ENCODE measurements around the gene CR1. TPM values are rescaled to one million over a fixed set of nuclear protein-coding genes. Genes with fewer than 3 reads are reported as not detected.
A peak's percentile ranks its signal among the peaks of the same experiment; 100 is the strongest.
"Not testable (repeated sequence)": the region's sequence is repeated elsewhere in the genome, so short reads cannot be mapped to it uniquely, and the experiment has no call there.

CR1 gene
- total and polyA plus RNA-seq, 4 experiments from 2014 or later = 4.1 to 11.5 (median 9.7) TPM

DNA sequence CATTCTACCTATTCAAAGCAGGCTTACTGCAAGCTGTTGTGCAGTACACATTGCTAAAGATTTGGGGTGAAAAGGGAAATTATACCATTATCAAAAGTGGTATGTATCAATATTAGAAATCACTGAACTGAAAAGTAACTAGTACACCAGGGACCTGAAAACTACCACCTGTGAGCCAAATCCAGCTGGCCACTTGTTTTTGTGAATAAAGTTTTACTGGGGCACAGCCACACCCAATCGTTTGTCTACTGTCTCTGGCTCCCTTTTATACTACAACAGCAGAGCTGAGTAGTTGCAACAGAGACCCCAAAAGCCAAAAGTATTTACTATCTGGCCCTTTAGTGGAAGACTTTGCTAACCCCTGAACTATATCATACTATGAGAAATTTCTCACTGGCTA is 135.2 kb downstream of the CR1 start:
- Mint-ChIP-seq H3K27ac (no peak overlapping the region), H3K27me3 (peaks cover 5 to 12% of the 10 kb centered on the region in 2 donors), H3K36me3 (no peaks in the 10 kb centered on the region), H3K4me1 (no peaks in the 10 kb centered on the region), H3K4me3 (no peak overlapping the region), H3K9me3 (no peaks in the 10 kb centered on the region)
- no peaks in the 10 kb centered on the region for H3K27me3 ChIP-seq (ENCODE audit: insufficient read depth, low read length)
- H3K27ac ChIP-seq (ENCODE audit: low read depth, low read length) = no peak overlapping the region
- intact Hi-C loops (cut with micrococcal nuclease) = no loop called here
- ChIA-PET CTCF (ENCODE audit: partially characterized antibody) (no interaction called here), POLR2A (ENCODE audit: partially characterized antibody) (no interaction called here)
- no peak overlapping the region for H3K4me3 ChIP-seq (ENCODE audit: low read length in 2 of 2)
- H3K9me3 ChIP-seq (ENCODE audit: control insufficient read depth in 1 of 2, low read length in 2 of 2) = no peaks in the 10 kb centered on the region
- H3K4me1 ChIP-seq (ENCODE audit: insufficient read depth, low read length) = no peaks in the 10 kb centered on the region
- H3K36me3 ChIP-seq (ENCODE audit: insufficient read depth, low read length) = no peaks in the 10 kb centered on the region
- DNase-seq = no peak

GRCh38 chr1:207633226-207633625 is 137.3 kb downstream of the CR1 start:
- intact Hi-C loops (cut with micrococcal nuclease) = no loop called here
- ChIA-PET POLR2A (ENCODE audit: partially characterized antibody) (no interaction called here), CTCF (ENCODE audit: partially characterized antibody) (no interaction called here)
- peaks cover 5 to 18% of the 10 kb centered on the region in 2 donors for H3K27me3 Mint-ChIP-seq
- no peaks in the 10 kb centered on the region for H3K4me1 Mint-ChIP-seq
- H3K4me1 ChIP-seq (ENCODE audit: insufficient read depth, low read length) = no peaks in the 10 kb centered on the region
- no peak overlapping the region for H3K27ac ChIP-seq (ENCODE audit: low read depth, low read length)
- no peaks in the 10 kb centered on the region for H3K9me3 Mint-ChIP-seq
- no peaks in the 10 kb centered on the region for H3K36me3 Mint-ChIP-seq
- H3K27me3 ChIP-seq (ENCODE audit: insufficient read depth, low read length) = no peaks in the 10 kb centered on the region
- DNase-seq = no peak
- no peak overlapping the region for H3K4me3 Mint-ChIP-seq
- no peaks in the 10 kb centered on the region for H3K9me3 ChIP-seq (ENCODE audit: control insufficient read depth in 1 of 2, low read length in 2 of 2)
- H3K27ac Mint-ChIP-seq = no peak overlapping the region
- H3K4me3 ChIP-seq (ENCODE audit: low read length in 2 of 2) = no peak overlapping the region
- no peaks in the 10 kb centered on the region for H3K36me3 ChIP-seq (ENCODE audit: insufficient read depth, low read length)

- H3K4me3 Mint-ChIP-seq; H3K27me3 ChIP-seq (ENCODE audit: insufficient read depth, low read length); H3K4me3 ChIP-seq (ENCODE audit: low read length in 2 of 2); intact Hi-C loops (cut with micrococcal nuclease); H3K4me1 Mint-ChIP-seq; H3K36me3 ChIP-seq (ENCODE audit: insufficient read depth, low read length); H3K27ac Mint-ChIP-seq; CTCF ChIA-PET (ENCODE audit: partially characterized antibody); H3K36me3 Mint-ChIP-seq; POLR2A ChIA-PET (ENCODE audit: partially characterized antibody); H3K9me3 ChIP-seq (ENCODE audit: control insufficient read depth in 1 of 2, low read length in 2 of 2); H3K4me1 ChIP-seq (ENCODE audit: insufficient read depth, low read length); DNase-seq; H3K9me3 Mint-ChIP-seq; H3K27ac ChIP-seq (ENCODE audit: low read depth, low read length): not testable (repeated sequence)
- H3K27me3 Mint-ChIP-seq = peaks cover 5 to 21% of the 10 kb centered on the region in 2 donors
Measured at GRCh38 chr1:207633699-207634289, 137.8 kb downstream of the CR1 start.

GRCh38 chr1:207634293-207634692 is 138.3 kb downstream of the CR1 start:
- H3K9me3 ChIP-seq (ENCODE audit: control insufficient read depth in 1 of 2, low read length in 2 of 2); H3K27ac Mint-ChIP-seq; H3K4me3 ChIP-seq (ENCODE audit: low read length in 2 of 2); H3K27me3 ChIP-seq (ENCODE audit: insufficient read depth, low read length); POLR2A ChIA-PET (ENCODE audit: partially characterized antibody); H3K4me1 Mint-ChIP-seq; DNase-seq; H3K27ac ChIP-seq (ENCODE audit: low read depth, low read length); H3K4me1 ChIP-seq (ENCODE audit: insufficient read depth, low read length); H3K9me3 Mint-ChIP-seq; intact Hi-C loops (cut with micrococcal nuclease); H3K36me3 Mint-ChIP-seq; CTCF ChIA-PET (ENCODE audit: partially characterized antibody); H3K4me3 Mint-ChIP-seq; H3K36me3 ChIP-seq (ENCODE audit: insufficient read depth, low read length): not testable (repeated sequence)
- peaks cover 8 to 23% of the 10 kb centered on the region in 2 donors for H3K27me3 Mint-ChIP-seq

DNA sequence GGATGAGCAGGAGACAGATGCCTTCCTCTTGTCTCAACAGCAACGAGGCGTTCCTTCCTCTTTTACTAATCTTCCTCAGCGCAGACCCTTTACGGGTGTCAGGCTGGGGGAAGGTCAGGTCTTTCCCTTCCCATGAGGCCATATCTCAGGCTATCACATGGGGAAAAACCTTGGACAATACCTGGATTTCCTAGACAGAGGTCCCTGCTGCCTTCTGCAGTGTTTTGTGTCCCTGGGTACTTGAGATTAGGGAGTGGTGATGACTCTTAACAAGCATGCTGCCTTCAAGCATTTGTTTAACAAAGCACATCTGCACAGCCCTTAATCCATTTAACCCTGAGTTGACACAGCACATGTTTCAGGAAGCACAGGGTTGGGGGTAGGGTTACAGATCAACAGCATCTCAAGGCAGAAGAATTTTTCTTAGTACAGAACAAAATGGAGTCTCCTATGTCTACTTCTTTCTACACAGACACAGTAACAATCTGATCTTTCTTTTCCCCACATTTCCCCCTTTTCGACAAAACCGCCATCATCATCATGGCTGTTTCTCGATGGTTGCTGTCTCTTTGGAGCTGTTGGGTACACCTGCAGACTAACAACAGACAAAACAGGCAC is 139.7 kb downstream of the CR1 start:
- DNase-seq; H3K4me1 ChIP-seq (ENCODE audit: insufficient read depth, low read length); H3K4me1 Mint-ChIP-seq; H3K4me3 Mint-ChIP-seq; CTCF ChIA-PET (ENCODE audit: partially characterized antibody); H3K4me3 ChIP-seq (ENCODE audit: low read length in 2 of 2); H3K36me3 ChIP-seq (ENCODE audit: insufficient read depth, low read length); H3K27me3 ChIP-seq (ENCODE audit: insufficient read depth, low read length); H3K9me3 Mint-ChIP-seq; H3K9me3 ChIP-seq (ENCODE audit: control insufficient read depth in 1 of 2, low read length in 2 of 2); H3K36me3 Mint-ChIP-seq; intact Hi-C loops (cut with micrococcal nuclease); H3K27ac ChIP-seq (ENCODE audit: low read depth, low read length); POLR2A ChIA-PET (ENCODE audit: partially characterized antibody): not testable (repeated sequence)
- peaks cover 9 to 25% of the 10 kb centered on the region in 2 donors for H3K27me3 Mint-ChIP-seq
- H3K27ac Mint-ChIP-seq = peak overlapping the region in 1 of 7 donors; percentile 29

GRCh38 chr1:207638487-207639145 is 142.7 kb downstream of the CR1 start:
- POLR2A ChIA-PET (ENCODE audit: partially characterized antibody); H3K9me3 Mint-ChIP-seq; DNase-seq; H3K4me1 Mint-ChIP-seq; H3K36me3 Mint-ChIP-seq; H3K27ac ChIP-seq (ENCODE audit: low read depth, low read length); CTCF ChIA-PET (ENCODE audit: partially characterized antibody); H3K27ac Mint-ChIP-seq; intact Hi-C loops (cut with micrococcal nuclease); H3K36me3 ChIP-seq (ENCODE audit: insufficient read depth, low read length); H3K9me3 ChIP-seq (ENCODE audit: control insufficient read depth in 1 of 2, low read length in 2 of 2); H3K27me3 ChIP-seq (ENCODE audit: insufficient read depth, low read length); H3K4me3 Mint-ChIP-seq; H3K4me3 ChIP-seq (ENCODE audit: low read length in 2 of 2); H3K4me1 ChIP-seq (ENCODE audit: insufficient read depth, low read length): not testable (repeated sequence)
- peaks cover 20 to 33% of the 10 kb centered on the region in 2 donors for H3K27me3 Mint-ChIP-seq

- H3K4me1 ChIP-seq (ENCODE audit: insufficient read depth, low read length); POLR2A ChIA-PET (ENCODE audit: partially characterized antibody); H3K36me3 Mint-ChIP-seq; H3K36me3 ChIP-seq (ENCODE audit: insufficient read depth, low read length); H3K27ac ChIP-seq (ENCODE audit: low read depth, low read length); intact Hi-C loops (cut with micrococcal nuclease); H3K27me3 ChIP-seq (ENCODE audit: insufficient read depth, low read length); DNase-seq; H3K4me3 ChIP-seq (ENCODE audit: low read length in 2 of 2); H3K9me3 ChIP-seq (ENCODE audit: control insufficient read depth in 1 of 2, low read length in 2 of 2); H3K4me3 Mint-ChIP-seq; H3K9me3 Mint-ChIP-seq; H3K27ac Mint-ChIP-seq; H3K4me1 Mint-ChIP-seq: not testable (repeated sequence)
- CTCF ChIA-PET (ENCODE audit: partially characterized antibody) = interaction anchor here (1.8 kb wide), 1 partner anchor 19 kb away, joined by 4 read pairs; no protein-coding TSS in a partner anchor
- peaks cover 18 to 34% of the 10 kb centered on the region in 2 donors for H3K27me3 Mint-ChIP-seq
Measured at GRCh38 chr1:207639362-207639761, 143.4 kb downstream of the CR1 start.

Measured in CD4-positive, alpha-beta memory T cell (primary cell).